Measurements from ENCODE around the gene CYSLTR2. TPM values are rescaled to one million over a fixed set of nuclear protein-coding genes. Genes with fewer than 3 reads are reported as not detected.

The CYSLTR2 gene
- total RNA-seq, 2 experiments from 2014 or later = 2.4 to 2.7 TPM

DNA sequence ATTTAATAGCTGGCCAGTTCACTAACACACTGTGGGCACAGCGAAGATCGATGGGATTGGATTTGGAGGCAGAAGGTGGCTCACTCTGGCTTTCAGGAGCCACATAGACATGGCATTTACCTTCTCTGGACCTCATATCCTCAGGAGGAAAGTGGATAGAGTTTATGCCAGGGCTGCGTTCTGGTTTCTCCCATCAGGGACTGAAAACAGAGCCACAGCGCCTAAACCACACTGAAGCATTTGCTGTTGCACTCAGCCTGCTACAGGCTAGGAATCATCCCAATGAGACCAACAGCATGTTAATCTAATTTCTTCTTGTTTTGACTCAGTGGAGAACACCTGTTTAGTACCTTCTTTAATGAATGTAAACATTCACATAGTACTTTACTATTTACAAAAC is 1.6 kb downstream of the CYSLTR2 start:
- Histone ChIP-seq H3K4me3 (ENCODE audit: low read length) (no peak overlapping the region), H3K9me3 (ENCODE audit: control insufficient read depth in 1 of 2, insufficient read depth in 1 of 2, low read length in 2 of 2) (no peaks in the 10 kb centered on the region), H3K27ac (ENCODE audit: low read depth in 1 of 2, low read length in 2 of 2) (no peak overlapping the region), H3K27me3 (ENCODE audit: control insufficient read depth in 1 of 2, insufficient read depth in 2 of 2, low read length in 2 of 2) (no peaks in the 10 kb centered on the region), H3K4me1 (ENCODE audit: insufficient read depth, low read length) (peaks cover 25% of the 10 kb centered on the region), H3K36me3 (ENCODE audit: insufficient read depth, low read length) (no peaks in the 10 kb centered on the region)
- DNase-seq = no peak
- no peak for ATAC-seq (ENCODE audit: poor library complexity)
- Mint-ChIP-seq H3K4me3 (peak overlapping the region; percentile 48), H3K27me3 (no peaks in the 10 kb centered on the region), H3K27ac (peak overlapping the region; percentile 85), H3K9me3 (no peaks in the 10 kb centered on the region), H3K36me3 (ENCODE audit: low read depth) (no peaks in the 10 kb centered on the region), H3K4me1 (ENCODE audit: low read depth) (peaks cover 50% of the 10 kb centered on the region)
- ChIA-PET POLR2A (no interaction called here), CTCF (interaction anchor here (2.9 kb wide), 1 partner anchor 114 kb away, joined by 11 read pairs; no protein-coding TSS in a partner anchor)
- TF ChIP-seq, protein P1, sequence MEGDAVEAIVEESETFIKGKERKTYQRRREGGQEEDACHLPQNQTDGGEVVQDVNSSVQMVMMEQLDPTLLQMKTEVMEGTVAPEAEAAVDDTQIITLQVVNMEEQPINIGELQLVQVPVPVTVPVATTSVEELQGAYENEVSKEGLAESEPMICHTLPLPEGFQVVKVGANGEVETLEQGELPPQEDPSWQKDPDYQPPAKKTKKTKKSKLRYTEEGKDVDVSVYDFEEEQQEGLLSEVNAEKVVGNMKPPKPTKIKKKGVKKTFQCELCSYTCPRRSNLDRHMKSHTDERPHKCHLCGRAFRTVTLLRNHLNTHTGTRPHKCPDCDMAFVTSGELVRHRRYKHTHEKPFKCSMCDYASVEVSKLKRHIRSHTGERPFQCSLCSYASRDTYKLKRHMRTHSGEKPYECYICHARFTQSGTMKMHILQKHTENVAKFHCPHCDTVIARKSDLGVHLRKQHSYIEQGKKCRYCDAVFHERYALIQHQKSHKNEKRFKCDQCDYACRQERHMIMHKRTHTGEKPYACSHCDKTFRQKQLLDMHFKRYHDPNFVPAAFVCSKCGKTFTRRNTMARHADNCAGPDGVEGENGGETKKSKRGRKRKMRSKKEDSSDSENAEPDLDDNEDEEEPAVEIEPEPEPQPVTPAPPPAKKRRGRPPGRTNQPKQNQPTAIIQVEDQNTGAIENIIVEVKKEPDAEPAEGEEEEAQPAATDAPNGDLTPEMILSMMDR (IDR thresholded peaks at IDR 0.05) = no peak
- intact Hi-C loops (cut with DNase I, micrococcal nuclease) = no loop called here

DNA sequence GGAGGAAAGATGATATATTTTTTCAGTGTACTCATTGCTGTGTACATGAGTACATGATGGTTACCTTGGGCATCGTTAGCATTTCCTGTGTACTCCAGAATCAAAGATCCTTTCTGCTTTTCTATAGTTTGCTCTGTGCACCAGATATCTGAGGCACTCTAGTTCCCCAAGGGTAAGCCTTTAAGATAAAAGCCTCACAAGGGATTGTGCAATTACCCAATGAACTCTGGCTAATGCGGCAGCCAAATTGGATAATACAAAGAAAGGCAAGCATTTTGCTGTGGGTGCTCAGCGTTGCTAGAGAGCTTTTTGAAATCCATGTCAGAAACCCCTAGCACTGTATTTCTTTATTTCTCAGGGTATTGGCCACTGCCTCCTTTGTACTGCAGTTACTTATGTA is 2.9 kb downstream of the CYSLTR2 start:
- no peaks in the 10 kb centered on the region for H3K27me3 ChIP-seq (ENCODE audit: control insufficient read depth in 1 of 2, insufficient read depth in 2 of 2, low read length in 2 of 2)
- Mint-ChIP-seq H3K27me3 (no peaks in the 10 kb centered on the region), H3K27ac (peak overlapping the region; percentile 26), H3K4me1 (ENCODE audit: low read depth) (peaks cover 50% of the 10 kb centered on the region), H3K36me3 (ENCODE audit: low read depth) (no peaks in the 10 kb centered on the region), H3K4me3 (no peak overlapping the region), H3K9me3 (no peaks in the 10 kb centered on the region)
- no peaks in the 10 kb centered on the region for H3K9me3 ChIP-seq (ENCODE audit: control insufficient read depth in 1 of 2, insufficient read depth in 1 of 2, low read length in 2 of 2)
- H3K4me1 ChIP-seq (ENCODE audit: insufficient read depth, low read length) = peaks cover 26% of the 10 kb centered on the region
- TF ChIP-seq, protein P1 (IDR thresholded peaks at IDR 0.05) = no peak
- intact Hi-C loops (cut with DNase I, micrococcal nuclease) = no loop called here
- H3K36me3 ChIP-seq (ENCODE audit: insufficient read depth, low read length) = no peaks in the 10 kb centered on the region
- H3K27ac ChIP-seq (ENCODE audit: low read depth in 1 of 2, low read length in 2 of 2) = no peak overlapping the region
- no peak overlapping the region for H3K4me3 ChIP-seq (ENCODE audit: low read length)
- ChIA-PET POLR2A (no interaction called here), CTCF (interaction anchor here (1.1 kb wide), 1 partner anchor 61 kb away, joined by 3 read pairs; no protein-coding TSS in a partner anchor)
- ATAC-seq (ENCODE audit: poor library complexity) (no peak), DNase-seq (no peak)

DNA sequence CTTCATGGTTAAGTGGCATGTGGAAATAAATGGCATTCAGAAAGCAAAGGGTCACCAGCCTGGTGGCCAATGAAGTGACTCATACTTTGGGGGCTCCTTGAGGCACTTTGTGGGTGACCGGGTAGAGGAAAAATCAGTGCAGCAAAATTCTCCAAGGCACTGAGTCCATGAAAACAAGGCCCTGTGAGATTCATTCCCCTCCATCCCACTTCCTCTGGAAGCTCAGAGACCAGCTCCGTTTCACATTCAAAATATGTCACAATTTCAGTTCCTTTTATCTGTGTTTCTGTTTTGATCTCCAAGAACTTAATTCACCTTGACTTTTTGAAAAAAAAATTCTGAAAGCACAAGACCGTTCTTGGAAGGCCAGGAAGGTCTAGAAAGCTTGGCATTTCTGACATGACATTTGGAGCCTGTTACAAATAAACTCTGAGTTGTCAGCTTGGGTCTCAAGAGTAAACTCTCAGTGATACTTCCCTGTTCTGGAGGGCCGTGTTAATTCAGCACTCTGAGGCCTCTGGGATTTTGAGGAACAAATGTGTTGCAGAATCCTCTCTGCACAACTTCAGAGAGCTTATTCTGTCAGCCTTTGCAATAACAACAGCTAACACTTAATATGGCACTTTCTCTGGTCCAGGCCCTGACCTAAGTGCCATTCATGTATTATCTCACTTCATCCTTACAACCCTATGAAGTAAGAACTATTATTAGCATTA is 6.8 kb downstream of the CYSLTR2 start:
- Histone ChIP-seq H3K4me3 (ENCODE audit: low read length) (no peak overlapping the region), H3K36me3 (ENCODE audit: insufficient read depth, low read length) (no peaks in the 10 kb centered on the region), H3K4me1 (ENCODE audit: insufficient read depth, low read length) (peaks cover 11% of the 10 kb centered on the region), H3K27me3 (ENCODE audit: control insufficient read depth in 1 of 2, insufficient read depth in 2 of 2, low read length in 2 of 2) (no peaks in the 10 kb centered on the region), H3K27ac (ENCODE audit: low read depth in 1 of 2, low read length in 2 of 2) (no peak overlapping the region), H3K9me3 (ENCODE audit: control insufficient read depth in 1 of 2, insufficient read depth in 1 of 2, low read length in 2 of 2) (peaks cover 0 to 13% of the 10 kb centered on the region in 2 experiments)
- ChIA-PET CTCF (no interaction called here), POLR2A (interaction anchor here (0.7 kb wide), 1 partner anchor 59 kb away, joined by 3 read pairs; no protein-coding TSS in a partner anchor)
- Mint-ChIP-seq H3K4me3 (no peak overlapping the region), H3K36me3 (ENCODE audit: low read depth) (peaks cover 26% of the 10 kb centered on the region), H3K4me1 (ENCODE audit: low read depth) (peaks cover 29% of the 10 kb centered on the region), H3K9me3 (peaks cover 21% of the 10 kb centered on the region), H3K27me3 (no peaks in the 10 kb centered on the region), H3K27ac (no peak overlapping the region)
- ATAC-seq (ENCODE audit: poor library complexity) (no peak), DNase-seq (peak in 2 of 14 experiments; percentile 36 to 39)
- TF ChIP-seq, protein P1 (IDR thresholded peaks at IDR 0.05) = no peak
- intact Hi-C loops (cut with DNase I, micrococcal nuclease) = no loop called here
